Lung (tissue), 12 donors: ENCODE data around the gene SAMD15. TPM values are rescaled to one million over a fixed set of nuclear protein-coding genes. Genes with fewer than 3 reads are reported as not detected.
A peak's percentile ranks its signal among the peaks of the same experiment; 100 is the strongest.

ENCODE experiments used
- ATAC-seq: fragments of 200-7000 bp; cut with Tn5 transposase; one replicate; pipeline ENCODE4 v1.9.1; 2020; ENCODE audit warnings: moderate number of reproducible peaks; ENCODE audit not compliant: insufficient read depth, low FRiP score
- DNase-seq, 3 donors: peaks; one replicate each; pipeline ENCODE4 v3.0.0-alpha.2; 2013 to 2017
- H3K27ac ChIP-seq, 2 donors: one replicate each; pipeline ENCODE4 v1.5.1; 2013; ENCODE audit warnings: mild to moderate bottlenecking in 2 of 2, moderate library complexity in 2 of 2, control low read depth in 1 of 2, inconsistent platforms in 1 of 2, low read depth in 1 of 2, low read length in 1 of 2
- H3K27me3 ChIP-seq, 3 donors: one replicate each; pipeline ENCODE4 v1.5.1; 2013; ENCODE audit warnings: low read length in 2 of 3; ENCODE audit not compliant: control insufficient read depth in 3 of 3, insufficient read depth in 3 of 3
- H3K36me3 ChIP-seq, 4 donors: one replicate each; pipeline ENCODE4 v1.5.1; 2013; ENCODE audit warnings: low read length in 4 of 4, mild to moderate bottlenecking in 1 of 4, moderate library complexity in 1 of 4; ENCODE audit not compliant: control insufficient read depth in 4 of 4, insufficient read depth in 4 of 4
- H3K4me1 ChIP-seq, 5 donors: one replicate each; pipeline ENCODE4 v1.5.1; 2013; ENCODE audit warnings: low read length in 5 of 5, mild to moderate bottlenecking in 2 of 5, moderate library complexity in 1 of 5; ENCODE audit not compliant: control insufficient read depth in 5 of 5, insufficient read depth in 5 of 5
- H3K4me3 ChIP-seq: one replicate; pipeline ENCODE4 v1.5.1; 2013; ENCODE audit warnings: mild to moderate bottlenecking, control low read depth, moderate library complexity
- H3K9ac ChIP-seq, 2 donors: one replicate each; pipeline ENCODE4 v1.5.1; 2013; ENCODE audit warnings: low read length in 2 of 2, control low read depth in 1 of 2; ENCODE audit not compliant: insufficient read depth in 1 of 2
- H3K9me3 ChIP-seq, 4 donors: one replicate each; pipeline ENCODE4 v1.5.1; 2013; ENCODE audit warnings: low read length in 3 of 4, mild to moderate bottlenecking in 1 of 4, moderate library complexity in 1 of 4; ENCODE audit not compliant: control insufficient read depth in 4 of 4, insufficient read depth in 3 of 4
- WGBS, 2 donors: extraction: QIAGEN DNeasy Blood & Tissue Kit; methylation state at CpG; one replicate each; pipeline ENCODE4 v1.1.7; 2013; 5-methylcytosine and 5-hydroxymethylcytosine counted together
- polyA plus RNA-seq, 2 donors: library from polyadenylated mRNA; stranded (reverse); fragments of 200-250 nt; gene quantifications; one replicate each; pipeline ENCODE4 v1.2.1, GENCODE V29; 2013
- total RNA-seq, 2 donors: library from RNA; depleted of rRNA in 1 of 2; stranded (reverse); fragments of >200 nt in 1 of 2; gene quantifications; one replicate each; pipeline ENCODE4 v1.2.1, GENCODE V29; 2014 to 2021
- TF ChIP-seq, protein P1 (sequence below): IDR thresholded peaks from 2 replicates; pipeline ENCODE4 v1.5.1; 2012; ENCODE audit warnings: mild to moderate bottlenecking; ENCODE audit errors: control extremely low read depth, extremely low read depth
- donor health status: control.
- donor health status: control.
- donor health status: Bipolar disorder and iron deficiency.
- donor health status: healthy.
- donor health status: DM: yes; HTN: yes; CAD: no.

SAMD15 gene
- total and polyA plus RNA-seq, 4 donors: 0.71 to 12.5 (median 3.6) TPM

DNA sequence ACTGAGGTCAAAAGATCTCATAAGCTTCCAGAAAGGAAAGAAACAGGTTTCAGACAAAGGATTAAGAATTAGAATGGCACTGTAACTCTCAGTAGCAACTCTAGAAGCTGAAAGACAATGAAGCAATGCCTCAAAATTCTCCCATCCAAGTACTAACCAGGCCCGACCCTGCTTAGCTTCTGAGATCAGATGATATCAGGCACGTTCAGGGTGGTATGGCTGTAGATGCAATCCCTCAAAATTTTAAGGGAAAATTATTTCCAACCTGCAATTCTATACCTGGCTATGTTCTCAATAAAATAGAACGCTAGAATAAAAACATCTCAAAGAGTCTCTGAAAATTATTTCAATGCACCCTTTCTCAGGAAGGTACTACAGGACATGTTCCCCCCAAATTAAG is 26.6 kb downstream of the SAMD15 start:
- no peak overlapping the region for H3K4me3 ChIP-seq
- no peaks in the 10 kb centered on the region for H3K4me1 ChIP-seq
- H3K9ac ChIP-seq: no peak overlapping the region
- H3K27ac ChIP-seq: no peak overlapping the region
- no peak for DNase-seq
- no peaks in the 10 kb centered on the region for H3K9me3 ChIP-seq
- H3K36me3 ChIP-seq: no peaks in the 10 kb centered on the region
- H3K27me3 ChIP-seq: no peaks in the 10 kb centered on the region
- no peak for ATAC-seq
- WGBS, 2 donors: 84 to 93% methylated on average over 3 of the region's 3 CpGs
- TF ChIP-seq, protein P1, sequence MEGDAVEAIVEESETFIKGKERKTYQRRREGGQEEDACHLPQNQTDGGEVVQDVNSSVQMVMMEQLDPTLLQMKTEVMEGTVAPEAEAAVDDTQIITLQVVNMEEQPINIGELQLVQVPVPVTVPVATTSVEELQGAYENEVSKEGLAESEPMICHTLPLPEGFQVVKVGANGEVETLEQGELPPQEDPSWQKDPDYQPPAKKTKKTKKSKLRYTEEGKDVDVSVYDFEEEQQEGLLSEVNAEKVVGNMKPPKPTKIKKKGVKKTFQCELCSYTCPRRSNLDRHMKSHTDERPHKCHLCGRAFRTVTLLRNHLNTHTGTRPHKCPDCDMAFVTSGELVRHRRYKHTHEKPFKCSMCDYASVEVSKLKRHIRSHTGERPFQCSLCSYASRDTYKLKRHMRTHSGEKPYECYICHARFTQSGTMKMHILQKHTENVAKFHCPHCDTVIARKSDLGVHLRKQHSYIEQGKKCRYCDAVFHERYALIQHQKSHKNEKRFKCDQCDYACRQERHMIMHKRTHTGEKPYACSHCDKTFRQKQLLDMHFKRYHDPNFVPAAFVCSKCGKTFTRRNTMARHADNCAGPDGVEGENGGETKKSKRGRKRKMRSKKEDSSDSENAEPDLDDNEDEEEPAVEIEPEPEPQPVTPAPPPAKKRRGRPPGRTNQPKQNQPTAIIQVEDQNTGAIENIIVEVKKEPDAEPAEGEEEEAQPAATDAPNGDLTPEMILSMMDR: no peak

DNA sequence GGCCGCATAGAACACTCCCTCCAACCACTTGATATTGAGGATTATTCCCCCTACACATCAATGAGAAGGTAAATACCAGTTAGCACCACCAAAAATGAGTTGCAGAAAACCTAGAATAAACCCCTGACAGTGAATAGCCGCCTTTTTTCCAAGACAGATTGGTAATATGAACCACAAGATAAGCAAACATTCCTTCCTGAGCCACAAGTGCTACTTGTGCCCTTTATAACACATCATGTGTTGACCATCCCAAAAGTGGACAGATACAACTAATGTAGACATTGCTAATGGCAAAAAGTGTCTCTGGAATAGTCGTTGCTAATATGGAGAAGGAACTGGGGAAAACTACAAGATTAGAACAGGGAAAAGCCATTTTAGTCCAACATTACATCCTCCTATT is 28.9 kb downstream of the SAMD15 start:
- Histone ChIP-seq H3K27me3 (no peaks in the 10 kb centered on the region), H3K36me3 (no peaks in the 10 kb centered on the region), H3K9me3 (no peaks in the 10 kb centered on the region), H3K4me3 (no peak overlapping the region), H3K9ac (no peak overlapping the region), H3K4me1 (no peaks in the 10 kb centered on the region), H3K27ac (no peak overlapping the region)
- ATAC-seq (no peak), DNase-seq (no peak)
- 36 to 41% methylated on average over 3 of the region's 3 CpGs for WGBS, 2 donors
- TF ChIP-seq, protein P1: no peak

DNA sequence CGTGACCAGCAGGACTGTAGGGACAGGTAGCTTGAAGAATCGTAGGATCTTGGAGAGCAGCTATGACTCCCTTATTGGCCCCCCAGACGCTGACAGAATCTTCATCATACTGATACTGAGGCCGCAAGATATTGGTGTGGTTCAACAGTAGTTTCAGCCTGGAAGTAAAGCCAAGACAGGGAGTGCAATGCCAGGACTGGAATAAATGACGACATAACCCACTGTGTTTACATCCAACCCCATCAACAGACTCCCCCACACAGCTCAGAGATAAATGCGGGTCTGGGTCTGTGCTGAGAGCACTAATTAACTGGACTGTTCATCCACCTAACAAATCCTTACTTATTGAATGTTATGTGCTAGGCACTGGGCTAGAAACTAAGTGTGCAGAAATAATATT is 29.5 kb downstream of the SAMD15 start:
- Histone ChIP-seq H3K4me1 (no peaks in the 10 kb centered on the region), H3K36me3 (no peaks in the 10 kb centered on the region), H3K9ac (no peak overlapping the region), H3K27me3 (no peaks in the 10 kb centered on the region), H3K4me3 (no peak overlapping the region), H3K27ac (peak overlapping the region in 1 of 2 donors; percentile 18), H3K9me3 (no peaks in the 10 kb centered on the region)
- WGBS, 2 donors: 26 to 53% methylated on average over 6 of the region's 6 CpGs
- TF ChIP-seq, protein P1: no peak
- peak; percentile 53 for ATAC-seq
- peak; percentile 20 to 66 (median 53) for DNase-seq

DNA sequence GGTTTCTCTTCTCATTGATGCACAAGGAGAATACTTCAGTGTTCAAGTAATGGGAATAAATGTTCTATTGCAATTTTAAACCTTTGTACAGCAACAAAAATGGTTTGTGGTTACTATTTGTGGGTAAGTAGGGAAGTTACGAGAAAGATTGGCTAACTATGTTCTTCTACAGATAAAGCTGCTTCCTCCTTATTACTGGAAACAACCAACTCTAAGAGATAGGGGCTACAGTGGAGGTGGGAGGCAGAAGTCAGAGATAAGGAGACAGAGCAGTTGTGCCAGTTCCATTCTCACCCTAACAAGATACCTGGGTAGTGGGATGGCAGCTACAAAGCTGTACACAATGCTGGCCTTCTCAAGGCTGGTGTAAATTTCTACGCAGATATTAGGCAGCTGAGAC is 30.0 kb downstream of the SAMD15 start:
- H3K4me1 ChIP-seq: no peaks in the 10 kb centered on the region
- TF ChIP-seq, protein P1: no peak
- no peaks in the 10 kb centered on the region for H3K36me3 ChIP-seq
- 38 to 61% methylated on average over 2 of the region's 2 CpGs for WGBS, 2 donors
- no peak overlapping the region for H3K4me3 ChIP-seq
- H3K9ac ChIP-seq: no peak overlapping the region
- no peak for ATAC-seq
- peak overlapping the region in 1 of 2 donors; percentile 2 for H3K27ac ChIP-seq
- no peak for DNase-seq
- H3K27me3 ChIP-seq: no peaks in the 10 kb centered on the region
- no peaks in the 10 kb centered on the region for H3K9me3 ChIP-seq
